Stimulated activated CD4-positive, alpha-beta T cell treated with anti-CD3 and anti-CD28 coated beads, TNF-alpha, amount 100 ng/mL, for 24 hours (primary cell): Measurements from ENCODE around the gene TBC1D20.
"Not testable (repeated sequence)": the region's sequence is repeated elsewhere in the genome, so short reads cannot be mapped to it uniquely, and the experiment has no call there.

ENCODE experiments used
- DNase-seq, 3 experiments: peaks; one replicate each; pipeline ENCODE4 v3.0.0-alpha.2; 2020; ENCODE audit warnings: low read depth in 3 of 3

The TBC1D20 gene

GRCh38 chr20:462199-462991, at the start of gene TBC1D20:
Gene TBC1D20 (minus strand): TSS chr20:462533. CDS start chr20:462405, 128 bp downstream.
- DNase-seq = peak; percentile 67 to 78 (median 72)

DNA sequence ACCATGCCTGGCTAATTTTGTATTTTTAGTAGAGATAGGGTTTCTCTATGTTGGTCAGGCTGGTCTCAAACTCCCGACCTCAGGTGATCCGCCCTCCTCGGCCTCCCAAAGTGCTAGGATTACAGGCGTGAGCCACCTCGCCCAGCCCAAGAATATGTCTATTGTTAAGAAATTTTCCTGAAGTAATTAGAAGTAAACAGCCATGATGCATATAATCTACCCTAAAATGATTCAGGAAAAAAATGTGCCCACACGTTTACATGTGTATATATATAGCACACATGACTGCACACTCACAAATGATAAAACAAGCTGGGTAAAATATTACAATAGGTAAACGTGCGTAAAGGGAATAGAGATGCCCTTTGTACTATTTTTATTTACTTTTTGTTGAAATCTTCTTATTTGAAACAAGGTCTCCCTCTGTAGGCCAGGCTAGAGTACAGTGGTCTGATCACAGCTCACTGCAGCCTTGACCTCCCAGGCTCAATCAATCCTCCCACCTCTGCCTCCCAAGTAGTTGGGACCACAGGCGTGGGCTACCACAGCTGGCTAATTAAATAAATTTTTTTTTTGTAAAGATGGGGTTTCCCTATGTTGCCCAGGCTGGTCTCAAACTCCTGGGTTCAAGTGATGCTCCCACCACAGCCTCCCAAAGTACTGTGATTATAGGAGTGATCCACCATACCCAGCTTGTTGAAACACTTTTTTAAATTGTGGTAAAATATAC, 48.2 kb upstream of the TBC1D20 start:
- not testable (repeated sequence) for DNase-seq

DNA sequence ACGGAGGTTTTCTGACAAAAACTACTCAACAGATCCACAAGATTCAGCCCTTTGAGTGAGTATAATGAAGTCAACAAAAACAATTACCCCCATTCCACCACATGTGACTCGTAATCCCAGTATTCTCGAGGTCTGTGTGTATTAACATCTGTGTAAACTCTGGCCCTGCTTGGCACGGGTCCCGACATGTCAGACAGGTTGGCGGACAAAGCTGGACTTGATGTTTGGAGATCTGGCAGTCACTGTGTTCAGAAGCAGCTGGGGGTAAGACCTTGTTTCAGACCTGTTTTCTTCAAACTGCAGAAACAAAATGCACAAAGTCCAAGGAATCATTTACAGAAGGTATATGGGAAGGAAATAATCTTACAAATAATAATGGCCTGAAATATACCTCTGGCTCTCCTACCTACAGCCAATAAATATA, 46.0 kb upstream of the TBC1D20 start:
- DNase-seq = not testable (repeated sequence)

DNA sequence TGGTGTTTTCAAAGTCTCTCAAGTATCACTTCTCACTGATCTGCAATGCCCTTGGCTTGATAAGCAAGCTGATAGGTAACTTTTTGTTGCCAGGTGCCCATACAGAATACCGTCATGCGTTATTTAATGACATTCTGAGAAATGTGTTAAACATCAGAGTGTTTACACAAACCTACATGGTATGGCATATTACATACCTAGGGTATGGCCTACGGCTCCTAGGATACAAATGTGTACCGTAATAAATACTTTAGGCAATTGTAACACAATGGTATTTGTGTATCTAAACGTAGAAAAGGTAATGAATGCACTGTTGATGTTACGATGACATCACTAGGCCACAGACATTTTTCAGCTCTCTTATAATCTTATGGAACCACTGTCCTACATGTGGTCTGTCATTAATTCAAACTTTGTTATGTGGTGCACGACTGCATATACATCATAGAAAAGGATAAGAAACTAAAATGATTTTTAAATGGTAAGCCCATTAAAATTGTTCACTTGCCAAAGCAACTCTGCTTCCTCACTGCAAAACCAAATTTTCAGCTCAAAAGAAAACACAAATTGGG, 45.5 kb upstream of the TBC1D20 start:
- DNase-seq = no peak

DNA sequence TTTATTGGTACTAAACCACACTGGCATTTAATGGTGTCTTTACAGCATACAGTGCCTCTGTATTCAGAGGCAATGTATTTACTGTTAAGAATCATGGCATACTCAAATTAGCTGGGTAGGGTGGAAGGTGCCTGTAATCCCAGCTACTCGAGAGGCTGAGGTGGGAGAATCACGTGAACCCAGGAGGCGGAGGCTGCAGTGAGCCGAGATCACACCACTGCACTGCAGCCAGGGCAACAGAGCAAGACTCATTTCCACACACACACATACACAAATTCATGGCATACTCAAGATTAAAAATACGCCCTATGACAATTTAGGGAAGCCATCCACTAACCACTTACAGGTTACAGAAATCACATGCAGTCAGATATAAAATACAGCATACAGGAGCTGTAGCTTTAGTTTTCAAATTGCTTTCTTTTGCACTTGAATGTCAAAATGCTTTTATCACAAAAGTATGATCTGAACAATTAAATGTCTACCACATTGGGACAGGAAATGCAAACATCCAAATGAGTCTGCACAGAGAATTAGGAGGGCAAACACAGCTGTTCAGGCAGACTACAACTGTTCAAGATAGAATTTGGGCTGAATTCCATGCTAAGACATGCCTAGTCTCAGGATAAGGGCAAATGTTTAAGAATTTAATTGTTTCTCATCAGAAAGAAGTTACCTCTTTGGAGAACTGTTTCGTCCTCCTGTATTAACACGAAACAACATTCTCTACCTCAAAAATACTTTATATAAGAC, 44.8 kb upstream of the TBC1D20 start:
- no peak for DNase-seq

GRCh38 chr20:504632-505075, 42.3 kb upstream of the TBC1D20 start:
- no peak for DNase-seq

DNA sequence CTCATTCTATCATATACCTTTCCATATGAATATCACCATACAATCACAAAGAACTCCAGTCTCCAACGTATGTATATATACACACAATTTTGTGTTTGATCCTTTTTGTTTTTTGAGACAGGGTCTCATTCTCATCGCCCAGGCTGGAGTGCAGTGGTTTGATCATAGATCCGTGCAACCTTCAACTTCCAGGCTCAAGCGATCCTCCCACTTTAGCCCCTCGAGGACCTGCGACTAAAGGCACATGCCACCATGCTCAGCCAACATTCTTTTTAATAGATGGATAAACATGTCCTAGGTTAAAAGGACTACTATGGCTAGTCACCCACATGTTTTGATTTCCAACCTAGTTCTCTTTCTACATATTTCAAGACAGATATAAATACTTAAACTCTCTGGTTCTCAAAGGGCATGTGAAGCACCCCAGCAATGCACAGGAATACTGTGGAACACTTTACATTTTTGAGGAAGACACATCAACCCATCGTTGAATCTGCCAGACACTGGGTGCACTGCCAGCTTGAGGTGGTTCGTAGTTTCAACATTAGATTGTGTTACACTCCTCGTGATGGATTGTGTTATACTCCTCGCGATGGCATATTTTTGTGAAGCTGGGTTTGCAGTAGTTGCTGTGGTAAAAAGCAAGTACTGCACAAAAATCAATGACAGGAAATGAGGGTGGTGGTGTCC, 40.9 kb upstream of the TBC1D20 start:
- no peak for DNase-seq

DNA sequence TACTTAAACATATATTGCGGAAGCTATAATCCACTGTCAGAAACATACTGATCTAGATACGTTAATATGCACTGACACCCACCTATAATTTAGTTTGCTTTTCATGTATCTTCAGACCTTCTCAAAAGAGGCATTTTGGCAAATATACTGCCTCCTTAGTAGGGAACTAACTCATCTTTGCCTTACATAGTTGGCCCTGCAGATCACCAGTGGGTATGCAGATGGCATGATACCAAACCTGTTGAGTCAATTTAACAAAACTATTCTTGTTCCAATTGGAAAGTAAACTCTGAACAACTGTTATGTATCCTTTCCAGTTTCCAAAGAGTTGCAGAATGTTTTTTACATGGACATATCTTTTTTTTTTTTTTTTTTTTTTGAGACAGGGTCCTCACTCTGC, 35.6 kb upstream of the TBC1D20 start:
- DNase-seq = no peak

- DNase-seq = no peak
Observed at GRCh38 chr20:496126-496696, 33.9 kb upstream of the TBC1D20 start.

GRCh38 chr20:492159-492558, 29.8 kb upstream of the TBC1D20 start:
- DNase-seq = no peak

DNA sequence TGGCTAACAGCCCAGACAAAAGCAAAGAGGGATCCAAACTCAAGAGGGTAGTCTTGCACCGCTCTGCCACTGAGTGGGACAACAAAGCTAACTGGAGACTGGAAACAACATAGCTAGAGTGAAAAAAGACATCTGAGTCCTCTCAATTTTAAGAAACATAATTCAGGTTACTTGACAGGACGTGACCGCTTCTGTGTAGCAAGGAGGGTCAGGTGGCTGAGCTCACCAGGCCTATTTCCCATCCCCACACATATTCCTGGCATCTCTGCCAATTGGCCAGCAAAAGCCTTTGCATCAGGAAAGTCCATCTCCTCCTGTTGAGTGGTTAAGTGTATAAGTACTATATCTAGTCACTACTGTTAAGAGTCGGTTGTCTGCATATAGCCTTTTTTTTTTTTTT, 25.3 kb upstream of the TBC1D20 start:
- DNase-seq = no peak

- no peak for DNase-seq
Observed at GRCh38 chr20:483815-484644, 21.7 kb upstream of the TBC1D20 start.

DNA sequence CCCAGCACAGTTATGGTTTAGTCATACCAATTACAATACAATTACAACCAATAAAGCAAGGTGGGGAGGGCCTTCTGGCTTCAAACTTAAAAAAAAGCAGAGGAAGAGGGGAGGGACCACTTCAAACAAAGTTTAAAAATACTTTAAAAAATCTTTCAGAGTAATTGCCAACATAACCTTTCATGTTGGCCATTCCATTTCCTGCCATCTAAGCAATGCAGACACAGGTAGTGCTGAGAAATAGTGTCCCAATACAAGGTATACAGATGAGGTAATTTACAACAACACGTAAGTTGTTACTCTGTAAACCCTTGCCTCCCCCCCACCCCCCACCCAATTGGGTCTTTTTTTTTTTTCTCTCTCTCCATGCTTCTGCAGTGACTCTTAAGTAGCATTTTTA, 18.8 kb upstream of the TBC1D20 start:
- DNase-seq = no peak

DNA sequence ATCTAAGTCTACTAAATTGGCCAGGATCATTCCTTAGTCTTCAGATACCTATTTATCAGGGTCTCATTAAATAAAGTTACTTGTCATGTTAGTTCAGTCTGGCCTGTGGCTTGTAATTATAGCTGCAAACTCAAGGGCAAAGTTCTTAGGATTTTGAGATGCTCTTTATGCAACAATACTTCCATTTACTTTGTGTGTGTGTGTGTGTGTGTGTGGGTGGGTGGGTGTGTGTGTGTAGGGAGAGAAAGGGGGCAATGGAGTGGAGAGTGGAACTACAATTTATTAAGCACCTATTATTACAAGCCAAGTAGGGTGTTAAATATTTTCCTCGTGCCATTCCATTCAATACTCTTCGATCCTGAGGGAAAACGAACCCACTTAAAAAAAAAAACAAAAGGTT, 17.7 kb upstream of the TBC1D20 start:
- no peak for DNase-seq

DNA sequence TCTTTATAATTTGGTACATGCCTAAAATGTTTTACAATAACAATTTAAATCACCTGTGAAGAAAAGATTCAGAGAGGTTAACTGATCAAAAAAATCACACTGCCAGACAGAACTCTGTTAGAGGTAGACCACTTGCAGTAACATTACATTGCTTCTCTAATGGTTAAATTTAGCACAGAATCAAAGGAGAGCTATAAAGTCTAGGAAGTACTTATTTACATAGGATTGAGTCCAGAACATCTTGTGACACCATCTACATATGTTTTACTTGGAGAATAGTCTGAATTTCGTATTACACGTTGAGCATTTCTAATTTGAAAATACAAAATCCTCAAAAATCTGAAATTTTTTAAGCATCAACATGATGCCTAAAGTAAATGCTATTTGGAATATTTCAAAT, 17.2 kb upstream of the TBC1D20 start:
- no peak for DNase-seq

GRCh38 chr20:478949-479429, 16.7 kb upstream of the TBC1D20 start:
- DNase-seq = no peak

DNA sequence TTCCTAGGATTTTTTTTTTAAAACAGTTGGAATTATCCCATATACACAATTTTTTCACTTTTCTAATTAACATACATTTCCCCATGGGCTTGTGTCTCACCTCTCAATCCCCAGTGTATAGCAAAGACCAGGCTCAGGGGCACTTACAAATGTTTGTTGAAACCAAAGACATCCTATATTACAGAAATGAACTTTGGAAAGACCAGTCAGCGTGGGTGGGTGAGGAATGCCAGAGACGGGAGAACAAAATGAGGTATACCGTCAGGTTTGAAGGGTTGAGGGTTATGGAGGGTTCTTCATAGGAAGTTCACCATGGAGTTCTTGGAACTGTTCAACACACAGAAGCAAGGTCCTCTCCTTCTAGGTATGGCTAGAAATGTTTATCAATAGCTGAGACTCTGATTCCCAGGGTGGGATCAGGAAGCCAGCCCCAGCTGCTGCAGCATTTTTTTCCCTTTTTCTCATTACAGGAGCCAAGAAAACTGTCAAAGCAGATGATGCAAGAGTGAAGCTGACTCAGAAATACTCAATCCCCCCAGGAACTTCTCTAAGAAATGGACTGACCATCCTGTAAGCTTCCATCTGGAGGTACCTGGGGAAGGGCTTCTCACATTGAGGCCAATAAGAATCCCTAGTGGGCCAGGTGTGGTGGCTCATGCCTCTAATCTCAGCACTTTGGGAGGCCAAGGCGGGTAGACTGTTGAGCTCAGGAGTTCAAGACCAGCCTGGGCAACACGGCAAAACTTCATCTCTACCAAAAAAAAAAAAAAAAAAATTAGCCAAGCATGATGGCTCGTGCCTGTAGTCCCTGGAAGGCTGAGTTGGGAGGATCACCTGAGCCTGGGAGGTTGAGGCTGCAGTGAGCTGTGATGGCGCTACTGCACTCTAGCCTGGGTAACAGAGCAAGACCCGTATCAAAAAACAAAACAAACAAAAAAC, 15.9 kb upstream of the TBC1D20 start:
- DNase-seq = no peak

- not testable (repeated sequence) for DNase-seq
Observed at GRCh38 chr20:476561-477249, 14.4 kb upstream of the TBC1D20 start.
